ENCODE measurements around the gene ADGRL3.
"Not testable (repeated sequence)": the region's sequence is repeated elsewhere in the genome, so short reads cannot be mapped to it uniquely, and the experiment has no call there.

The ADGRL3 gene

GRCh38 chr4:61851126-61851525 lies 651.0 kb downstream of the ADGRL3 start:
- no peak overlapping the region for H2AFZ ChIP-seq (ENCODE audit: low read depth, low read length)
- no peak overlapping the region for H3K4me2 ChIP-seq (ENCODE audit: insufficient read depth, low read length)
- H3K27ac ChIP-seq (ENCODE audit: low read length), result no peak overlapping the region
- H3K9ac ChIP-seq (ENCODE audit: low read depth, low read length), result no peak overlapping the region
- no peaks in the 10 kb centered on the region for H3K9me3 ChIP-seq (ENCODE audit: insufficient read depth, low read length, severe bottlenecking)
- TF ChIP-seq, protein P1, sequence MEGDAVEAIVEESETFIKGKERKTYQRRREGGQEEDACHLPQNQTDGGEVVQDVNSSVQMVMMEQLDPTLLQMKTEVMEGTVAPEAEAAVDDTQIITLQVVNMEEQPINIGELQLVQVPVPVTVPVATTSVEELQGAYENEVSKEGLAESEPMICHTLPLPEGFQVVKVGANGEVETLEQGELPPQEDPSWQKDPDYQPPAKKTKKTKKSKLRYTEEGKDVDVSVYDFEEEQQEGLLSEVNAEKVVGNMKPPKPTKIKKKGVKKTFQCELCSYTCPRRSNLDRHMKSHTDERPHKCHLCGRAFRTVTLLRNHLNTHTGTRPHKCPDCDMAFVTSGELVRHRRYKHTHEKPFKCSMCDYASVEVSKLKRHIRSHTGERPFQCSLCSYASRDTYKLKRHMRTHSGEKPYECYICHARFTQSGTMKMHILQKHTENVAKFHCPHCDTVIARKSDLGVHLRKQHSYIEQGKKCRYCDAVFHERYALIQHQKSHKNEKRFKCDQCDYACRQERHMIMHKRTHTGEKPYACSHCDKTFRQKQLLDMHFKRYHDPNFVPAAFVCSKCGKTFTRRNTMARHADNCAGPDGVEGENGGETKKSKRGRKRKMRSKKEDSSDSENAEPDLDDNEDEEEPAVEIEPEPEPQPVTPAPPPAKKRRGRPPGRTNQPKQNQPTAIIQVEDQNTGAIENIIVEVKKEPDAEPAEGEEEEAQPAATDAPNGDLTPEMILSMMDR (IDR thresholded peaks at IDR 0.05; ENCODE audit: borderline replicate concordance, extremely low read depth, low read length, poor library complexity, severe bottlenecking), result no peak
- no peak for TF ChIP-seq EZH2 (IDR thresholded peaks at IDR 0.05; ENCODE audit: borderline replicate concordance, low read depth, low read length, severe bottlenecking)
- H3K27me3 ChIP-seq (ENCODE audit: insufficient read depth, low read length, poor library complexity), result no peaks in the 10 kb centered on the region
- no peaks in the 10 kb centered on the region for H3K4me1 ChIP-seq (ENCODE audit: insufficient read depth, low read length)
- no peaks in the 10 kb centered on the region for H3K36me3 ChIP-seq (ENCODE audit: insufficient read depth, low read length)
- H4K20me1 ChIP-seq (ENCODE audit: insufficient read depth, low read length), result no peaks in the 10 kb centered on the region
- ATAC-seq (ENCODE audit: insufficient read depth, low read depth) (no peak), DNase-seq (no peak)
- no peak overlapping the region for H3K4me3 ChIP-seq (ENCODE audit: low read depth in 1 of 2, low read length in 2 of 2)
- H3K79me2 ChIP-seq (ENCODE audit: insufficient read depth, low read length), result no peaks in the 10 kb centered on the region

- not testable (repeated sequence) for H4K20me1 ChIP-seq (ENCODE audit: insufficient read depth, low read length); H3K79me2 ChIP-seq (ENCODE audit: insufficient read depth, low read length); H3K36me3 ChIP-seq (ENCODE audit: insufficient read depth, low read length); H3K4me2 ChIP-seq (ENCODE audit: insufficient read depth, low read length); H2AFZ ChIP-seq (ENCODE audit: low read depth, low read length); ATAC-seq (ENCODE audit: insufficient read depth, low read depth); H3K27ac ChIP-seq (ENCODE audit: low read length); H3K9me3 ChIP-seq (ENCODE audit: insufficient read depth, low read length, severe bottlenecking); H3K4me3 ChIP-seq (ENCODE audit: low read depth in 1 of 2, low read length in 2 of 2); H3K27me3 ChIP-seq (ENCODE audit: insufficient read depth, low read length, poor library complexity); H3K4me1 ChIP-seq (ENCODE audit: insufficient read depth, low read length); H3K9ac ChIP-seq (ENCODE audit: low read depth, low read length); DNase-seq
Measured at GRCh38 chr4:61852105-61852504, 652.0 kb downstream of the ADGRL3 start.

DNA sequence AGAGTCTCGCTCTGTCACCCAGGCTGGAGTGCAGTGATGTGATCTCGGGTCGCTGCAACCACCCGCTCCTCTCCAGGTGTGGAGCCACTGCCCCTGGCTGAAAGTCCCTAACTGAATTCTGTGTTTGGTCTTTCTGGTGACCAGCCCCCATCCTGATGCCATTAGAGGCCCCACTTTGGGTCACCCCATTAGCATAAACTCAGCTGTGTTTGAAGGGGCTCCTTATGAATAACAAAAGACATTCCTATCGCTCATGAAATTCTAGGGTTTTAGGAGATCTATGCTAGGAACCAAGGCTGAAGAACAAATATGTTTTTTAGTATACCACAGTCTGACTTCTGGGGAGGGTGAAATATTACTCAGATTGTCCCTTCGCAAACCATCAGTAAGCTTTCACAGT lies 652.9 kb downstream of the ADGRL3 start:
- TF ChIP-seq, protein P1 (IDR thresholded peaks at IDR 0.05; ENCODE audit: borderline replicate concordance, extremely low read depth, low read length, poor library complexity, severe bottlenecking), result no peak
- TF ChIP-seq EZH2 (IDR thresholded peaks at IDR 0.05; ENCODE audit: borderline replicate concordance, low read depth, low read length, severe bottlenecking), result no peak
- H3K4me2 ChIP-seq (ENCODE audit: insufficient read depth, low read length), result no peak overlapping the region
- H2AFZ ChIP-seq (ENCODE audit: low read depth, low read length), result no peak overlapping the region

GRCh38 chr4:61860376-61860775 lies 660.2 kb downstream of the ADGRL3 start:
- Histone ChIP-seq H3K27me3 (ENCODE audit: insufficient read depth, low read length, poor library complexity) (no peaks in the 10 kb centered on the region), H3K4me1 (ENCODE audit: insufficient read depth, low read length) (no peaks in the 10 kb centered on the region), H3K27ac (ENCODE audit: low read length) (no peak overlapping the region), H3K79me2 (ENCODE audit: insufficient read depth, low read length) (no peaks in the 10 kb centered on the region), H2AFZ (ENCODE audit: low read depth, low read length) (no peak overlapping the region), H3K4me3 (ENCODE audit: low read depth in 1 of 2, low read length in 2 of 2) (no peak overlapping the region), H3K36me3 (ENCODE audit: insufficient read depth, low read length) (no peaks in the 10 kb centered on the region), H3K9me3 (ENCODE audit: insufficient read depth, low read length, severe bottlenecking) (no peaks in the 10 kb centered on the region), H4K20me1 (ENCODE audit: insufficient read depth, low read length) (no peaks in the 10 kb centered on the region), H3K9ac (ENCODE audit: low read depth, low read length) (no peak overlapping the region), H3K4me2 (ENCODE audit: insufficient read depth, low read length) (no peak overlapping the region)
- ATAC-seq (ENCODE audit: insufficient read depth, low read depth), result no peak
- DNase-seq, result no peak
- TF ChIP-seq, protein P1 (IDR thresholded peaks at IDR 0.05; ENCODE audit: borderline replicate concordance, extremely low read depth, low read length, poor library complexity, severe bottlenecking), result no peak
- TF ChIP-seq EZH2 (IDR thresholded peaks at IDR 0.05; ENCODE audit: borderline replicate concordance, low read depth, low read length, severe bottlenecking), result no peak

More for the DNA sequence above, 652.9 kb downstream of the ADGRL3 start:
- Histone ChIP-seq H3K4me3 (ENCODE audit: low read depth in 1 of 2, low read length in 2 of 2) (no peak overlapping the region), H3K9ac (ENCODE audit: low read depth, low read length) (no peak overlapping the region), H3K9me3 (ENCODE audit: insufficient read depth, low read length, severe bottlenecking) (no peaks in the 10 kb centered on the region), H3K36me3 (ENCODE audit: insufficient read depth, low read length) (no peaks in the 10 kb centered on the region), H3K4me1 (ENCODE audit: insufficient read depth, low read length) (no peaks in the 10 kb centered on the region), H3K27me3 (ENCODE audit: insufficient read depth, low read length, poor library complexity) (no peaks in the 10 kb centered on the region), H3K27ac (ENCODE audit: low read length) (no peak overlapping the region), H3K79me2 (ENCODE audit: insufficient read depth, low read length) (no peaks in the 10 kb centered on the region), H4K20me1 (ENCODE audit: insufficient read depth, low read length) (no peaks in the 10 kb centered on the region)
- ATAC-seq (ENCODE audit: insufficient read depth, low read depth) (no peak), DNase-seq (no peak)
